Right renal cortex interstitium (tissue), 3 donors: ENCODE measurements around the gene ZNF646. TPM values are rescaled to one million over a fixed set of nuclear protein-coding genes. Genes with fewer than 3 reads are reported as not detected.

Experiments used
- DNase-seq, 3 donors: peaks; one replicate each; pipeline ENCODE4 v3.0.0-alpha.2; 2013; ENCODE audit warnings: low read depth in 3 of 3, low spot score in 2 of 3
- polyA plus RNA-seq, 3 donors: library from polyadenylated mRNA; unstranded; fragments of 120-200 nt; gene quantifications; one replicate each; pipeline ENCODE4 v1.2.1, GENCODE V29; 2013; ENCODE audit not compliant: insufficient read length in 3 of 3

Gene ZNF646
- polyA plus RNA-seq, 3 donors = 10.8 to 11.9 (median 11.7) TPM

DNA sequence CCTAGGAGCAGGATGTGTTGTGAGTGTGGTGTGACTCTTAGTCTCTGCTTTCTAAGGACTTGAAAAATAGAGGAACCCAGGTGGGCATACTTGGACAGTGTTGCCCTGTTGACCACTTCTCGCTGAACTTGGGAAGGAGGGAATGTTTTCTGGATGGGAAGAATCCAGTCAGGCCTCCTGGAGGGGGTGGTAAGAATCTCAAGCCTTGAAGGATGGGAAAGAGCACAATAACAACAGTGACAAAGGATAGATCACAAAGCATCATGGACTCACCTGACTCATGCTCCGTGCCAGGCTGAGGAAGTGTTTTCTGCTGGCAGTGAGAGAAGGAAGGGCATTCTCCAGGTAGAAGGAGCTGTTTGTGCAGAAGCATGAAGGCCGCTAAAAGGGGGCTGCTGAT, 51.6 kb downstream of the ZNF646 start:
- DNase-seq = no peak

DNA sequence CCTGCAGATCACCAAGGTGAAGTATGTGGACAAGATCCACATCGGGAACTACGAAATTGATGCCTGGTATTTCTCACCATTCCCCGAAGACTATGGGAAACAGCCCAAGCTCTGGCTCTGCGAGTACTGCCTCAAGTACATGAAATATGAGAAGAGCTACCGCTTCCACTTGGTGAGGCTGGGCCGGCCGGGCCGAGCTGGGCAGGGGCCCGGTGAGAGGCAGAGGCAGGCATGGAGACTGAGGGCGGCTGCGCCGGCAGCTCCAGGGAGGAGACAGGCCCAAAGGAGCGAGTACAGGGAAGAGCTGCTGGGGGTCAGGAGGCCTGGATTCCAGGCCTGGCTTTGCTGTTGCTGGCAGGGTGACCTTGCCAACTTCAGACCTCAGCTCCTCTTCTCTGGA, 53.0 kb downstream of the ZNF646 start:
- no peak for DNase-seq

DNA sequence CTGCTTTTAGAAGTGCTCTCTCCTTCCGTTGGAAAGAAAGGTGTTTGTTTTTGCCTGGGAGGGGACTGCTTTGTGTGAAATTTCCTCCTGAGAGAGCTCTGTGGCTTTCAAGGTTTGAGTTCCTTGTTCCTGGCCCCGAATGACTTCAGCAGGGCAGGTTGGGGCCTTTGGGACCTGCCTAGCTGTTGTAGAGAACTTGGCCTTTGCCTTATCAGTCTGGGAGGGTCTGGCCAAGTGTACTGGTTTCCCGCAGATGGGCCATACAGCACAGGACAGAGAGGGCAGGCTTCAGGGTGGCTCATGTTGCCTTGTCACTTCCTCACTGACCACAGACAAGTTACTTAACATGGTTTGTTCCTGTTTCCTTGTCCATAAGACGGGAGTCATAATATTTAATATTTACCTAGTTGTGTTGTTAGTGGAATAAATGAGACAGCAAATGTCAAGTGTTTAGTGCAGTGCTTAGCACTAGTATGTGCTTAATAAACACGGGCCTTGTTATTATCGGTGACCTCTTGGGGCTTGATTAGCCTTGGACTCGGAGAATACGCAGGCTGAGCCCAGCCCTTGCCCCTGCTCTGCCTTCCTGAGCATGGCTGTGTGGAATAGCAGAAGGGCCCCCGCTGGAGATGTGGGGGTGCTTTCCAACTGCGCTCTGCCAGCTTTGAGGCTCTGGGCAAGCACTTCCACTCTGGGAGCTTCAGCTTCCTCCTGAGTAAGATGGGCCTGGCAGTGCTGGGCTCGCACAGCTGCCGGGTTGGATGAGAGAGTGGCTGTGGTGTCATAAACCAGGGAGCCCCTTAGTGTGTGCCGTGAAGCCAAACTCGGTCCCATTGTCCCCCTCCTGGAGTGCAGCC, 54.7 kb downstream of the ZNF646 start:
- DNase-seq = no peak

DNA sequence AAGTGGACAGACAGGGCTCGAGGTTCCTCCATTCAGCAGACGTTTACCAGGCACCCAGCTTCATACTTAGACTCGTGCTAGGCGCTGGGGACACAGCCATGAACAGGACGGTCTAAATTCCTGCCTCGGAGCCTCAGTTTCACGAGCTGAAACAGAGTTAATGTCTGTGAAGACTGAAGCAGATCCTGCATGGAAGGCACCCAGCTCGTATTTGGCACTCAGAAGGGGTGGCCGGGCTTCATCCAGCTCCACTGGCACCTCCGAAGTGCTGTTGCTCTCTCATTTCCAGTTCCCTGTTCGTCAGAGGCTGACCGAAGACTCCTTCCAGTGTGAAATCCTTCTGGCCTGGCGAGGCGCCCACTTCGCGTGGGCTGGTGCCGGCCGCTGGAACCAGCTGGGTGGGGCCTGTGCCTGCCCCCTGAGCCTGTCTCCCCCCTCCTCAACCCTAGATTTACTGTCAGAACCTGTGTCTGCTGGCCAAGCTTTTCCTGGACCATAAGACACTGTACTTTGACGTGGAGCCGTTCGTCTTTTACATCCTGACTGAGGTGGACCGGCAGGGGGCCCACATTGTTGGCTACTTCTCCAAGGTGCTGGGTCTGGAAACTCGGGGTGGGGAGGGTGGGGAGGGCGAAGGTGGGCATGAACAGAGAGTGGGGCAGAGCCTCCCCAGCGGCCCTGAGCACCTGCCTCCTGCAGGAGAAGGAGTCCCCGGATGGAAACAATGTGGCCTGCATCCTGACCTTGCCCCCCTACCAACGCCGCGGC, 55.5 kb downstream of the ZNF646 start:
- DNase-seq = no peak

DNA sequence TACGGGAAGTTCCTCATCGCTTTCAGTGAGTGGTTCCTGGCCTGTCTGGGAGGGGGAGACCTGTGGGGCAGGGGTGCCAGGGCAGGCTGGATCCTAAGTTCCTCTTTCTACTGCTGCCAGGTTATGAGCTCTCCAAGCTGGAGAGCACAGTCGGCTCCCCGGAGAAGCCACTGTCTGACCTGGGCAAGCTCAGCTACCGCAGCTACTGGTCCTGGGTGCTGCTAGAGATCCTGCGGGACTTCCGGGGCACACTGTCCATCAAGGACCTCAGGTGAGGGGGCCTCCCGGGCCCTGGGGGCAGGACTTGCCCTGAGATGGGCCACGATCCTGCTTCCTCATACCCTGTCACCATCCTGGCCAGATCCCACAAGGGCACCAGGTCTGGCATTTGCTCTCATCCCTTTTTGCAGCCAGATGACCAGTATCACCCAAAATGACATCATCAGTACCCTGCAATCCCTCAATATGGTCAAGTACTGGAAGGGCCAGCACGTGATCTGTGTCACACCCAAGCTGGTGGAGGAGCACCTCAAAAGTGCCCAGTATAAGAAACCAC, 56.2 kb downstream of the ZNF646 start:
- no peak for DNase-seq

DNA sequence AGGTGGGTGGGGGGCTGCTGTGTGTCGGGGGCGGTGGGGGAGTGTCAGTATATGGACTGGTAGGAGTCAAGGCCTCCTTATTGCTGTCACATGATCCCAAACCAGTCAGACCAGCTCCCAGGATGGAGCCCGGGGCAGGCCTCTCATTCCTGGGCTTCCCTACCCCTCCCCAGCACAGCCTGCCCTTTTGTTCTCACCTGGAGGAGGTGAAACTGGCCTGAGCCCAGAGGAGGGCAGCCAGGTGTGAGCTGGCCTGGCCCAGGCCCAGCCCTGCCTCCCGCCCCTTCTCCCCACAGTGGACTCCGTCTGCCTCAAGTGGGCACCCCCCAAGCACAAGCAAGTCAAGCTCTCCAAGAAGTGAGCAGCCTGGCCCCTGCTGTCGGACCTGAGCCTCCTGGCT, 56.7 kb downstream of the ZNF646 start:
- DNase-seq = no peak

DNA sequence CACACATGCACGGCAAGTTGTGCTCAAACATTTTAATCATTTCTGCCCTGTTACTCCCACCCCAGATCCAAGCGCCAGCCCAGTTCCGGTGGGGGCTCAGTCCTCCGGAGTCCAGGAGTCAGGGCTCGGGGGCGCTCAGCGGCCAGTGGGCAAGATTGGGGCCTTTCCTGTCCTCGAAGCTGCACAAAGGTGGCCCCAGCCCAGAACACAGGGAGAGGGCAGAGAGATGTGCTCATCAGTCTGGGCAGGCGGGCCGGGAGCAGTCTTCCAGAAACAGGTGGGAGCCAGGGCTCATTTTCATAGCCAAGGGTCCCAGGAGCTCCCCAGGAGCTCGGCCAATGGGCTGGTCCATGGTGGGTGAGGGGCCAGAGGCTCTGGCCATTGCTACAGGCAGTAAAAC, 57.2 kb downstream of the ZNF646 start:
- DNase-seq = no peak

DNA sequence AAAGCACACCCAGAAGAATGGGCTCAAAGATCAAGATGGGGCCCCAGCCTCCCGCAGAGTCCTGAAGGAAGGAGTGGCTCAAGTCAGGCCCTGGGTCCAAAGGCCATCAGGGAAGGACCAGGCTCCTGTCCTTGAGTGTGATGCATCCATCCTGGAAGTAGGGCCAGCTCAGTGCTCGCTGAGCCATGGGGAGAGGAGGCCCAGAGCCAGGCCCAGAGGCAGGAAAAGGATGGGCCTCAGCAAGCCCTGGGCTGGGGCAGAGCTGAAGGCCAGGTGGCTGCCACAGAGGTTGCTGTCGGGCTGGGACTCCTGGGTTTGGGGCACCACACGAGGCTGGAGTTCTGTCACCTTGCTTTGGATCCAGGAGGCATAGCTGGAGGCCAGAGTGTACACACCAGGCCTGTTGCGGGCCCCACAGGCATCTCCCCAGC, 57.6 kb downstream of the ZNF646 start:
- DNase-seq = no peak

DNA sequence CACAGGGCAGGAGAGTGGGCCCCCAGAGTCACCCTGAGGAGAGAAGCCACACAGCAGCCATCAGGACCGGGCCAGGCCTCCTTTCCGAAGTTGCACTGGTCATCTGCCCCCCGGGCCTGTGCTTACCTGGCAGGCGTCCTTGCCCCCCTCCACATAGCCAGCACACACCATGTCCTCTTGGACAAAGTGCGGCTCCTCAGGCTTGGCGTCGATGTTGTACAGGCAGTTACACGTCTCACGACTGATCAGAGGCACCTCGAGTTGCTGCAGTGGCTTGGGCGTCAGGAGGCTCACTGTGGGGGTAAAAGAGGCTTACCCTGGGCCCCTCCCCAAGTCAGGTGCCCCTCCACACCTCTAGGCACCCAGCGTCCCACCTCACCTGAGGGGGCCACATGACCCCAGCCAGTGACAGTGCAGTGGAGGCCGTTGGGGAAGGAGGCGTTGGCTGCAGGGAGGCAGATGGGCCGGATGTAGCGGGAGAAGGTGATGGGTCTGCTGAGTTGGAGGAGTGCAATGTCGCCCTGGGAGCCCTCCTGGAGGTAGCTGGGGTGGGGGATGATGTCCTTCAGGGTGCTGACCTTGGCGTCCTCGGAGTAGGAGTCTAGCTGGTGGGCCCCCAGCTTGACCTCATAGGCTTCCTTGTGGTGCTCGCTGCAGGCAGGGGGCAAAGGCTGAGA, 58.2 kb downstream of the ZNF646 start:
- no peak for DNase-seq

DNA sequence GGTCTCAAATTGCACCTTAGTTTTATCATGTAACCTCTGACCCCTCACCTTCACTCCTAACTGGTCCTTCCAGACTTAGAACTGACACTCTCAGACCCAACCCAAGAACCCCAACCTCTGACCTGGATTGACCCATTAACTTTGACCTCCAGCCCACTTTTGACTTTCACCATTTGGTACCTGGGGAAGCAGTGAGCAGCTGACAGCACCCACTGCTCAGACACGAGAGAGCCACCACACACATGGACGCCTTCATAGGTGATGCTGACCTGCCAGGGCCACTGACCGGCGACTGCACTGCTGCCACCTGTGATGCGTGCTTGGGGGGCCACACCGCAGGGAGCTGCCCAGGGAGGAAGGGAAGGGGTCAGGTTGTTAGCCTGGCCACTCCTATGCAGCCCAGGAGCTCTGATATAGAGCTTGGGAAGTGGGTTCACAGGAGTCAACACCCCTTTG, 58.9 kb downstream of the ZNF646 start:
- no peak for DNase-seq

Other genes with a start within 250 kb of the ZNF646 start
- gene BCL7C, start 180.3 kb upstream of the ZNF646 start, polyA plus RNA-seq = 10 to 100 TPM; 35.8 to 40.7 (median 39.3) TPM
- 1 to 10 TPM; 6.7 to 7.4 (median 6.7) TPM for gene CTF1, start 177.8 kb upstream of the ZNF646 start, polyA plus RNA-seq
- 10 to 100 TPM; 16.1 to 20.5 (median 18.0) TPM for gene FBXL19, start 150.8 kb upstream of the ZNF646 start, polyA plus RNA-seq
- gene ORAI3, start 125.4 kb upstream of the ZNF646 start, polyA plus RNA-seq = 10 to 100 TPM; 18.0 to 19.6 (median 19.2) TPM
- 10 to 100 TPM; 13.0 to 14.4 (median 13.2) TPM for gene SETD1A, start 116.7 kb upstream of the ZNF646 start, polyA plus RNA-seq
- 1 to 10 TPM; 7.3 to 8.9 (median 8.3) TPM for gene HSD3B7, start 89.2 kb upstream of the ZNF646 start, polyA plus RNA-seq
- gene STX1B, start 63.8 kb upstream of the ZNF646 start, polyA plus RNA-seq = 1 to 10 TPM in 2 of 3 donors, under 1 TPM in 1; 0.89 to 1.3 (median 1.0) TPM
- 10 to 100 TPM; 33.9 to 36.1 (median 34.4) TPM for gene STX4, start 40.9 kb upstream of the ZNF646 start, polyA plus RNA-seq
- 1 to 10 TPM; 3.2 to 4.1 (median 3.7) TPM for gene ZNF668, start 182 bp upstream of the ZNF646 start, polyA plus RNA-seq
- gene PRSS53, start 14.5 kb downstream of the ZNF646 start, polyA plus RNA-seq = under 1 TPM; 0.44 to 0.82 (median 0.60) TPM
- 10 to 100 TPM; 65.6 to 75.1 (median 75.1) TPM for gene VKORC1, start 20.4 kb downstream of the ZNF646 start, polyA plus RNA-seq
- 10 to 100 TPM; 32.4 to 37.6 (median 35.1) TPM for gene BCKDK, start 34.0 kb downstream of the ZNF646 start, polyA plus RNA-seq
- 10 to 100 TPM; 57.7 to 66.8 (median 58.0) TPM for gene KAT8, start 43.2 kb downstream of the ZNF646 start, polyA plus RNA-seq
- 10 to 100 TPM; 48.9 to 59.4 (median 52.4) TPM for gene PRSS8, start 61.3 kb downstream of the ZNF646 start, polyA plus RNA-seq
- gene PRSS36, start 75.6 kb downstream of the ZNF646 start, polyA plus RNA-seq = 1 to 10 TPM in 2 of 3 donors, under 1 TPM in 1; 0.78 to 1.4 (median 1.2) TPM
- gene FUS, start 105.7 kb downstream of the ZNF646 start, polyA plus RNA-seq = 100 to 1,000 TPM; 627 to 720 (median 667) TPM
- 10 to 100 TPM in 1 of 3 donors, 1 to 10 TPM in 2; 8.1 to 10.7 (median 9.4) TPM for gene PYCARD, start 128.3 kb downstream of the ZNF646 start, polyA plus RNA-seq
- gene TRIM72, start 139.7 kb downstream of the ZNF646 start, polyA plus RNA-seq = under 1 TPM; 0.06 to 0.07 (median 0.06) TPM
- not detected for gene PYDC1, start 142.7 kb downstream of the ZNF646 start, polyA plus RNA-seq
- gene ITGAM, start 185.6 kb downstream of the ZNF646 start, polyA plus RNA-seq = 1 to 10 TPM; 1.5 to 2.0 (median 1.9) TPM